GM13977 (cell line): ENCODE measurements around the gene MRPL50.
"Not testable (repeated sequence)": the region's sequence is repeated elsewhere in the genome, so short reads cannot be mapped to it uniquely, and the experiment has no call there.

Experiments
- DNase-seq: peaks from one replicate; pipeline ENCODE4 v3.0.0; 2012; ENCODE audit warnings: low spot score
- CTCF ChIP-seq: IDR thresholded peaks from 2 replicates; pipeline ENCODE4 v1.5.1; 2012; ENCODE audit warnings: mild to moderate bottlenecking, control low read depth; ENCODE audit not compliant: insufficient read depth; ENCODE audit errors: extremely low read depth, missing control alignments
- in situ Hi-C: fragments of 300-500 bp; cut with MboI; formaldehyde crosslinking; loops from one replicate; pipeline ENCODE4 v1.12.0; 2022; ENCODE audit warnings: low sequenced_read_pairs, low pct_unique_long_range_greater_than_20kb, mixed read lengths, inconsistent platforms; ENCODE audit not compliant: unreplicated experiment

The MRPL50 gene

GRCh38 chr9:101398930-101399642 lies 668 bp upstream of the MRPL50 start:
- TF ChIP-seq CTCF = no peak
- in situ Hi-C loops = no loop called here
- no peak for DNase-seq

GRCh38 chr9:101397746-101398067 lies 711 bp downstream of the MRPL50 start:
- TF ChIP-seq CTCF = no peak
- no peak for DNase-seq
- in situ Hi-C loops = no loop called here

- in situ Hi-C loops = no loop called here
- TF ChIP-seq CTCF = no peak
- no peak for DNase-seq
Observed at GRCh38 chr9:101394687-101395086, 3.7 kb downstream of the MRPL50 start.

- in situ Hi-C loops = no loop called here
- no peak for DNase-seq
- TF ChIP-seq CTCF = no peak
Observed at GRCh38 chr9:101393135-101393534, 5.3 kb downstream of the MRPL50 start.

- no peak for DNase-seq
- in situ Hi-C loops = no loop called here
- peak; percentile 22 for TF ChIP-seq CTCF
Observed at GRCh38 chr9:101388507-101388993, 9.9 kb downstream of the MRPL50 start.

GRCh38 chr9:101387871-101388506 lies 10.4 kb downstream of the MRPL50 start:
- in situ Hi-C loops = no loop called here
- no peak for DNase-seq

GRCh38 chr9:101384873-101385536 lies 13.4 kb downstream of the MRPL50 start, which contains the start of gene BAAT:
Gene BAAT (minus strand): TSS chr9:101385006. CDS start chr9:101371404, 13,602 bp downstream.
- in situ Hi-C loops = not testable (repeated sequence)

More at GRCh38 chr9:101387871-101388506, 10.4 kb downstream of the MRPL50 start:
- peak; percentile 65 for TF ChIP-seq CTCF

More at GRCh38 chr9:101384873-101385536, 13.4 kb downstream of the MRPL50 start, which contains the start of gene BAAT:
- DNase-seq = not testable (repeated sequence)
